ENCODE measurements around the gene EIF3B.

GRCh38 chr7:2405201-2405600 lies 50.6 kb downstream of the EIF3B start:
- TF ChIP-seq CTCF (conservative IDR thresholded peaks at IDR 0.05; ENCODE audit: low read depth, low read length) (no peak), POLR2A (IDR thresholded peaks at IDR 0.05; ENCODE audit: low read depth, low read length) (no peak), ELK1 (IDR thresholded peaks at IDR 0.05; ENCODE audit: borderline replicate concordance, low read depth, low read length) (no peak), CEBPB (IDR thresholded peaks at IDR 0.05; ENCODE audit: low read depth, low read length) (no peak)
